ENCODE results near the gene CHCHD5. TPM values are rescaled to one million over a fixed set of nuclear protein-coding genes. Genes with fewer than 3 reads are reported as not detected.

The CHCHD5 gene
- total and polyA plus RNA-seq, 2 of the 8 experiments (the other 6 are each of a cell fraction or from before 2014, with no cell fraction given): 27.2 to 71.5 TPM

DNA sequence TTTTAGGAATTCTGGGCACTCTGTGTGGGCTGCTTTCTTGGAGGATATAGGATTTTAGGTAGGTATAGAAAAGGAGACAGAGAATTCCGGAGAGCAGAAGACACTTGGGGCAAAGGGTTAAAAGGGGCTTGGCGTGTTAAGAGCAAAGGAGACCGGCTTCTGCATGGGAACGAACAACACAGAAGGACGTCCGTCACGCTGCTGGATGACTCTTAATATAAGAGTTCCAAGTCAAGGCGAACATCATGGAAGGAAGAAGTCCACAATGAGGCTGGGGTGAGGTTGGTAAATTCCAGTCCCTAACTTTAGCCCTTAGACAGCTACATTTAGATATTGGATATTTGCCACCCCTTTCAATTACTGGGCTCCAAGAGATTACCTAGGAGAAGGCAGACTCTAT is 45.4 kb downstream of the CHCHD5 start:
- H3K27ac ChIP-seq (ENCODE audit: low read depth, low read length): no peak overlapping the region; the same call in 1 of the 2 replicates
- ChIA-PET POLR2A (ENCODE audit: partially characterized antibody) (interaction anchor here (1.2 to 3.6 kb wide), 3 partner anchors 13 to 33 kb away, joined by 3 to 33 read pairs (median 8); partner anchors contain the start of gene SLC20A1), CTCF (ENCODE audit: partially characterized antibody) (interaction anchor here (0.8 to 10.5 kb wide), 9 partner anchors 16 to 96 kb away, joined by 3 to 185 read pairs (median 4); partner anchors contain the start of genes NT5DC4 and SLC20A1)
- H3K4me3 ChIP-seq (ENCODE audit: extremely low read depth in 1 of 4, insufficient read depth in 2 of 4, low read depth in 3 of 4, low read length in 4 of 4): no peak overlapping the region
- H4K5ac ChIP-seq (ENCODE audit: insufficient read length, low read depth, low read length): no peak overlapping the region
- no peaks in the 10 kb centered on the region for H3K79me2 ChIP-seq (ENCODE audit: control insufficient read depth in 1 of 2, insufficient read depth in 2 of 2, low read length in 2 of 2)
- H3K23me2 ChIP-seq (ENCODE audit: low read depth, low read length): no peaks in the 10 kb centered on the region; the same call in 1 of the 2 replicates
- H2BK15ac ChIP-seq (ENCODE audit: low read length): no peak overlapping the region
- H3K56ac ChIP-seq (replicated peaks; ENCODE audit: insufficient read length, low read depth, low read length): no peak overlapping the region
- no peak overlapping the region for H2BK20ac ChIP-seq (ENCODE audit: low read length)
- no peak overlapping the region for H3K4ac ChIP-seq (replicated peaks; ENCODE audit: insufficient read length, low read depth, low read length)
- H3K9me3 ChIP-seq (ENCODE audit: insufficient read depth in 2 of 2, low read depth in 1 of 2, low read length in 1 of 2): no peaks in the 10 kb centered on the region
- H3K18ac ChIP-seq (ENCODE audit: extremely low read depth, low read length): no peak overlapping the region
- no peak overlapping the region for H2BK5ac ChIP-seq (ENCODE audit: low read depth, low read length)
- no peak for FAIRE-seq
- H2AK5ac ChIP-seq (ENCODE audit: low read depth, low read length): no peak overlapping the region
- H4K91ac ChIP-seq (replicated peaks; ENCODE audit: insufficient read length, low read length): no peak overlapping the region
- no peak overlapping the region for H2BK12ac ChIP-seq (ENCODE audit: low read depth, low read length)
- WGBS, 2 experiments (ENCODE audit: extremely low coverage in 1 of 2, insufficient coverage in 1 of 2, insufficient read length in 1 of 2, insufficient replicate concordance in 2 of 2, low coverage in 1 of 2, low lambda C conversion rate in 2 of 2, missing lambda C conversion rate in 1 of 2): 92% methylated on average over 8 of the region's 8 CpGs; no CpG with 5 or more reads in 1 of the 2 experiments
- H4K20me1 ChIP-seq (replicated peaks in 1 of 2; ENCODE audit: control insufficient read depth in 1 of 2, insufficient read depth in 2 of 2, low read length in 2 of 2): no peaks in the 10 kb centered on the region
- peaks cover 0 to 10% (median 6%) of the 10 kb centered on the region in 4 experiments; a peak in 4 of 7 replicates for H3K4me1 ChIP-seq (replicated peaks in 1 of 4; ENCODE audit: control insufficient read depth in 3 of 4, insufficient read depth in 4 of 4, low read length in 3 of 4)
- no peaks in the 10 kb centered on the region for H3K36me3 ChIP-seq (ENCODE audit: control insufficient read depth in 2 of 4, insufficient read depth in 4 of 4, low read length in 3 of 4)
- peak overlapping the region; percentile 4; the same call in 1 of the 2 replicates for H2AFZ ChIP-seq (ENCODE audit: low read length)
- no peak overlapping the region for H3K23ac ChIP-seq (ENCODE audit: insufficient read length)
- no peak overlapping the region for H3K9ac ChIP-seq (replicated peaks in 1 of 4; ENCODE audit: extremely low read depth in 1 of 4, low read depth in 3 of 4, low read length in 3 of 4)
- H2BK120ac ChIP-seq (replicated peaks; ENCODE audit: low read depth, low read length): no peak overlapping the region
- no peak overlapping the region for H4K8ac ChIP-seq (ENCODE audit: extremely low read depth, insufficient read depth, low read length)
- no peaks in the 10 kb centered on the region for H3K27me3 ChIP-seq (replicated peaks in 1 of 4; ENCODE audit: control insufficient read depth in 3 of 4, extremely low read depth in 1 of 4, insufficient read depth in 3 of 4, low read length in 3 of 4)
- H3K14ac ChIP-seq (ENCODE audit: insufficient read length): no peak overlapping the region
- TF ChIP-seq, protein P1, sequence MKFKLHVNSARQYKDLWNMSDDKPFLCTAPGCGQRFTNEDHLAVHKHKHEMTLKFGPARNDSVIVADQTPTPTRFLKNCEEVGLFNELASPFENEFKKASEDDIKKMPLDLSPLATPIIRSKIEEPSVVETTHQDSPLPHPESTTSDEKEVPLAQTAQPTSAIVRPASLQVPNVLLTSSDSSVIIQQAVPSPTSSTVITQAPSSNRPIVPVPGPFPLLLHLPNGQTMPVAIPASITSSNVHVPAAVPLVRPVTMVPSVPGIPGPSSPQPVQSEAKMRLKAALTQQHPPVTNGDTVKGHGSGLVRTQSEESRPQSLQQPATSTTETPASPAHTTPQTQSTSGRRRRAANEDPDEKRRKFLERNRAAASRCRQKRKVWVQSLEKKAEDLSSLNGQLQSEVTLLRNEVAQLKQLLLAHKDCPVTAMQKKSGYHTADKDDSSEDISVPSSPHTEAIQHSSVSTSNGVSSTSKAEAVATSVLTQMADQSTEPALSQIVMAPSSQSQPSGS (IDR thresholded peaks at IDR 0.05; ENCODE audit: low read length): no peak
- TF ChIP-seq CREB1 (IDR thresholded peaks at IDR 0.05) (no peak), CTBP2 (IDR thresholded peaks at IDR 0.05; ENCODE audit: borderline replicate concordance, insufficient read depth, insufficient read length, low read length) (no peak), BRCA1 (IDR thresholded peaks at IDR 0.05; ENCODE audit: low read depth, low read length) (no peak)
- TF ChIP-seq, protein P2, sequence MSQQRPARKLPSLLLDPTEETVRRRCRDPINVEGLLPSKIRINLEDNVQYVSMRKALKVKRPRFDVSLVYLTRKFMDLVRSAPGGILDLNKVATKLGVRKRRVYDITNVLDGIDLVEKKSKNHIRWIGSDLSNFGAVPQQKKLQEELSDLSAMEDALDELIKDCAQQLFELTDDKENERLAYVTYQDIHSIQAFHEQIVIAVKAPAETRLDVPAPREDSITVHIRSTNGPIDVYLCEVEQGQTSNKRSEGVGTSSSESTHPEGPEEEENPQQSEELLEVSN (IDR thresholded peaks at IDR 0.05): no peak
- H3K79me1 ChIP-seq (ENCODE audit: low read depth, low read length): no peaks in the 10 kb centered on the region
- peak overlapping the region in 1 of 2 experiments; percentile 18; a peak in 1 of 4 replicates for H3K4me2 ChIP-seq (ENCODE audit: insufficient read depth in 1 of 2, low read depth in 2 of 2, low read length in 2 of 2)
- DNase-seq (ENCODE audit: low read depth in 1 of 2, low spot score in 2 of 2): no peak

All from H1 (cell line).